Breast epithelium (tissue), 4 donors: ENCODE results near the gene SAXO1. TPM values are rescaled to one million over a fixed set of nuclear protein-coding genes. Genes with fewer than 3 reads are reported as not detected.

ENCODE experiments used
- DNase-seq, 2 donors: peaks; one replicate each; pipeline ENCODE4 v3.0.0-alpha.2; 2019; ENCODE audit warnings: low spot score in 2 of 2
- H3K27ac ChIP-seq, 2 donors: fragments of 200-600 bp; sonication (generic) in 1 of 2; one replicate each; pipeline ENCODE4 v1.5.1; 2016 to 2019; ENCODE audit warnings: mild to moderate bottlenecking in 1 of 2
- H3K27me3 ChIP-seq, 2 donors: fragments of 200-600 bp; sonication (generic) in 1 of 2; one replicate each; pipeline versions ENCODE4 v1.5.1 to v1.6.0; 2017 to 2019; ENCODE audit warnings: control low read depth in 1 of 2, mild to moderate bottlenecking in 1 of 2
- H3K36me3 ChIP-seq: fragments of 200-600 bp; one replicate; pipeline ENCODE4 v1.5.1; 2019
- H3K4me1 ChIP-seq, 2 donors: fragments of 200-600 bp; sonication (generic); one replicate each; pipeline ENCODE4 v1.5.1; 2016 to 2019; ENCODE audit warnings: control low read depth in 1 of 2
- H3K4me3 ChIP-seq, 3 donors: fragments of 200-600 bp; sonication (generic); 1 replicate in 2 of 3; 2 replicates in 1 of 3; pipeline ENCODE4 v1.5.1; 2016 to 2019; ENCODE audit warnings: mild to moderate bottlenecking in 3 of 3, moderate library complexity in 2 of 3
- H3K9me3 ChIP-seq, 2 donors: fragments of 200-600 bp; sonication (generic) in 1 of 2; one replicate each; pipeline ENCODE4 v1.5.1; 2016 to 2019; ENCODE audit warnings: control low read depth in 1 of 2
- CTCF ChIP-seq, 3 donors: fragments of 450-650 bp; IDR thresholded peaks; one replicate each; pipeline ENCODE4 v1.5.1; 2016 to 2017; ENCODE audit warnings: antibody characterized with exemption in 3 of 3, mild to moderate bottlenecking in 3 of 3, moderate library complexity in 3 of 3
- POLR2A ChIP-seq: fragments of 450-650 bp; IDR thresholded peaks from one replicate; pipeline ENCODE4 v1.6.1; 2016; ENCODE audit warnings: antibody characterized with exemption, mild to moderate bottlenecking, moderate library complexity
- POLR2AphosphoS5 ChIP-seq, 3 donors: sonication (generic); formaldehyde crosslinking; IDR thresholded peaks; one replicate each; pipeline ENCODE4 v1.6.1; 2017; ENCODE audit warnings: antibody characterized with exemption in 3 of 3
- intact Hi-C: fragments of 100-400 bp; cut with DNase I; formaldehyde crosslinking; loops from one replicate; pipeline ENCODE4 v1.15.1; 2023; ENCODE audit warnings: low total_unique reads
- total RNA-seq, 3 donors: library from RNA; depleted of rRNA; stranded (reverse); fragments of >200 nt; gene quantifications; one replicate each; pipeline ENCODE4 v1.1.0, GENCODE V29; 2016

Gene SAXO1
- total RNA-seq, 3 donors from 2014 or later: 0.16 to 0.29 TPM; not detected in 1

GRCh38 chr9:19009391-19009965 is 23.5 kb downstream of the SAXO1 start:
- H3K4me1 ChIP-seq: no peaks in the 10 kb centered on the region
- H3K27me3 ChIP-seq: no peaks in the 10 kb centered on the region
- intact Hi-C loops: no loop called here
- no peak overlapping the region for H3K27ac ChIP-seq
- TF ChIP-seq POLR2A (no peak), CTCF (IDR thresholded peaks at IDR 0.05) (no peak), POLR2AphosphoS5 (IDR thresholded peaks at IDR 0.05) (no peak)
- no peak overlapping the region for H3K4me3 ChIP-seq
- no peaks in the 10 kb centered on the region for H3K9me3 ChIP-seq
- H3K36me3 ChIP-seq: no peaks in the 10 kb centered on the region
- DNase-seq: no peak

DNA sequence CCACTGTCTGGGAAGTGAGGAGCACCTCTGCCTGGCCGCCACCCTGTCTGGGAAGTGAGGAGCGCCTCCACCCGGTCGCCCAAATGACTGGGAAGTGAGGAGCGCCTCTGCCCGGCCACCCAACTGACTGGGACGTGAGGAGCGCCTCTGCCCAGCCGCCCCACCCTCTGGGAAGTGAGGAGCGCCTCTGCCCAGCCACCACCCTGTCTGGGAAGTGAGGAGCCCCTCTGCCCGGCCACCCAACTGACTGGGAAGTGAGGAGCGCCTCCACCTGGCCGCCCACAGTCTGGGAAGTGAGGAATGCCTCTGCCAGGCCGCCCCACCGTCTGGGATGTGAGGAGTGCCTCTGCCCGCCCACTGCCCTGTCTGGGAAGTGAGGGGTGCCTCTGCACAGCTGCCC is 32.9 kb downstream of the SAXO1 start:
- DNase-seq: no peak
- Histone ChIP-seq H3K36me3 (no peaks in the 10 kb centered on the region), H3K4me3 (no peak overlapping the region), H3K27me3 (no peaks in the 10 kb centered on the region), H3K9me3 (peaks cover 0 to 8% of the 10 kb centered on the region in 2 donors), H3K4me1 (no peaks in the 10 kb centered on the region), H3K27ac (no peak overlapping the region)
- TF ChIP-seq POLR2A (no peak), POLR2AphosphoS5 (IDR thresholded peaks at IDR 0.05) (no peak), CTCF (IDR thresholded peaks at IDR 0.05) (no peak)
- intact Hi-C loops: no loop called here

- intact Hi-C loops: no loop called here
- Histone ChIP-seq H3K4me1 (no peaks in the 10 kb centered on the region), H3K4me3 (no peak overlapping the region), H3K36me3 (no peaks in the 10 kb centered on the region), H3K9me3 (peaks cover 0 to 8% of the 10 kb centered on the region in 2 donors), H3K27me3 (no peaks in the 10 kb centered on the region), H3K27ac (no peak overlapping the region)
- TF ChIP-seq CTCF (IDR thresholded peaks at IDR 0.05) (no peak), POLR2A (no peak)
- no peak for DNase-seq
Measured at GRCh38 chr9:18999173-18999785, 33.7 kb downstream of the SAXO1 start.

DNA sequence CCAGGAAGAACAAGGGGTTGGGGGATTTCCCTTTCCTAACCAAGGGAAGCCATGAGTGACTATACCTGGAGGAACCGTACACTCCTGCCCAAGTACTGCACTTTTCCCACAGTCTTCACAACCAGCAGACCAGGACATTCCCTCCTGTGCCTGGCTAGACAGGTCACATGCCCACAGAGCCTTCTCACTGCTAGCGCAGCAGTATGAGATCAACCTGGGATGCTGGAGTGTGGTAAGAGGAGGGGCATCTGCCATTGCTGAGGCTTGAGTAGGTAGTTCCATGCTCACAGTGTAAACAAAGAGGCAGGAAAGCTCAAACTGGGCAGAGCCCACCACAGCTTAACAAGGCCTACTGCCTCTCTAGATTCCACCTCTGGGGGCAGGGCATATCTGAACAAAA is 35.9 kb downstream of the SAXO1 start:
- intact Hi-C loops: no loop called here
- Histone ChIP-seq H3K27me3 (no peaks in the 10 kb centered on the region), H3K36me3 (no peaks in the 10 kb centered on the region), H3K9me3 (peaks cover 0 to 8% of the 10 kb centered on the region in 2 donors), H3K4me3 (no peak overlapping the region), H3K4me1 (no peaks in the 10 kb centered on the region), H3K27ac (no peak overlapping the region)
- no peak for TF ChIP-seq POLR2A
- no peak for TF ChIP-seq CTCF (IDR thresholded peaks at IDR 0.05)
- no peak for TF ChIP-seq POLR2AphosphoS5 (IDR thresholded peaks at IDR 0.05)
- no peak for DNase-seq

DNA sequence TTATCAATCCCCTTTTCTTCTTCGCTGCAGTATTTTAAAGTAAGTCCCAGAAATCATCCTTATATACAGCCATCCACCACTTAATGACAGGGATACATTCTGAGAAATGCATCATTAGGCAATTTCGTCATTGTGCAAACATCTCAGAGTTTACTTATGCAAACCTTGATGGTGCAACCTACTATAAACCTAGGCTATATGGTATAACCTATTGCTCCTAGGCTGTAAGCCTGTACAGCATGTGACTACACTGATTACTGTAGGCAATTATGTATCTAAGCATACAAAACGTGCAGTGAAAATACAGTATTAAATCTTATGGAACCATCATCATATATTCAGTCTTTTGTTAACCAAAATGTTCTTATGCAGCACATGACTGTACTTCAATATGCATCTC is 36.8 kb downstream of the SAXO1 start:
- Histone ChIP-seq H3K36me3 (no peaks in the 10 kb centered on the region), H3K9me3 (peaks cover 0 to 8% of the 10 kb centered on the region in 2 donors), H3K4me1 (no peaks in the 10 kb centered on the region), H3K27me3 (no peaks in the 10 kb centered on the region), H3K4me3 (no peak overlapping the region), H3K27ac (no peak overlapping the region)
- TF ChIP-seq CTCF (IDR thresholded peaks at IDR 0.05) (no peak), POLR2A (no peak), POLR2AphosphoS5 (IDR thresholded peaks at IDR 0.05) (no peak)
- no peak for DNase-seq
- intact Hi-C loops: no loop called here
